Heart right ventricle (tissue), 16 donors: ENCODE measurements around the gene HBS1L. TPM values are rescaled to one million over a fixed set of nuclear protein-coding genes. Genes with fewer than 3 reads are reported as not detected.

ENCODE experiments used
- ATAC-seq, 8 donors: fragments of 200-7000 bp; cut with Tn5 transposase; one replicate each; pipeline ENCODE4 v1.9.1; 2020; ENCODE audit warnings: mild to moderate bottlenecking in 8 of 8, moderate library complexity in 8 of 8, moderate number of reproducible peaks in 1 of 8
- DNase-seq, 2 donors: peaks; one replicate each; pipeline ENCODE4 v3.0.0-alpha.2; 2020
- H3K27ac ChIP-seq, 10 donors: fragments of 200-600 bp; sonication (generic) in 2 of 10; one replicate each; pipeline versions ENCODE4 v1.5.0 to v1.8.0; 2020 to 2022; ENCODE audit warnings: mild to moderate bottlenecking in 3 of 10
- H3K27me3 ChIP-seq, 7 donors: fragments of 200-600 bp; one replicate each; pipeline ENCODE4 v1.8.0; 2021 to 2022; ENCODE audit warnings: mild to moderate bottlenecking in 2 of 7
- H3K36me3 ChIP-seq, 9 donors: fragments of 200-600 bp; sonication (generic) in 1 of 9; one replicate each; pipeline versions ENCODE4 v1.5.0 to v1.8.0; 2020 to 2022; ENCODE audit warnings: mild to moderate bottlenecking in 2 of 9
- H3K4me1 ChIP-seq, 9 donors: fragments of 200-600 bp; sonication (generic) in 1 of 9; one replicate each; pipeline versions ENCODE4 v1.5.0 to v1.8.0; 2020 to 2022; ENCODE audit warnings: mild to moderate bottlenecking in 4 of 9
- H3K4me3 ChIP-seq, 10 donors: fragments of 200-600 bp; sonication (generic) in 2 of 10; one replicate each; pipeline versions ENCODE4 v1.5.0 to v1.8.0; 2020 to 2022; ENCODE audit warnings: mild to moderate bottlenecking in 7 of 10, moderate library complexity in 2 of 10
- H3K9me3 ChIP-seq, 11 donors: fragments of 200-600 bp in 10 of 11; sonication (generic) in 2 of 11; one replicate each; pipeline versions ENCODE4 v1.5.0 to v1.8.0; 2013 to 2022; ENCODE audit warnings: mild to moderate bottlenecking in 2 of 11, control low read depth in 1 of 11, moderate library complexity in 1 of 11
- CTCF ChIP-seq, 9 donors: fragments of 200-600 bp; sonication (generic) in 2 of 9; IDR thresholded peaks; one replicate each; pipeline versions ENCODE4 v1.5.0 to v1.8.0; 2021 to 2022; ENCODE audit warnings: antibody characterized with exemption in 9 of 9, mild to moderate bottlenecking in 5 of 9, moderate library complexity in 1 of 9
- WGBS, 2 donors: extraction: QIAGEN DNeasy Blood & Tissue Kit; methylation state at CpG; one replicate each; pipeline ENCODE4 v1.1.7; 2013; ENCODE audit warnings: inconsistent platforms in 1 of 2; 5-methylcytosine and 5-hydroxymethylcytosine counted together
- intact Hi-C, 10 donors: fragments of 100-400 bp; cut with DNase I; formaldehyde crosslinking; loops; one replicate each; pipeline versions ENCODE4 v1.11.1 to v1.14.2; 2022
- polyA plus RNA-seq, 2 donors: library from polyadenylated mRNA; stranded (reverse); fragments of 200-250 nt; gene quantifications; one replicate each; pipeline ENCODE4 v1.2.3, GENCODE V29; 2013
- total RNA-seq, 10 donors: library from RNA; stranded (reverse); fragmentation: NEBNext Ultra II Directional in 3 of 10; extraction: Animal tissue kit (Norgen Biotek cat#: 25700) in 3 of 10; gene quantifications; one replicate each; pipeline versions ENCODE4 v1.2.1 to v1.2.4, GENCODE V29; 2021 to 2023
- donor health status: Arrhythmogenic right ventricular cardiomyopathy.
- donor health status: ischemic (EF 13 %, LVEDD 7.1; RV severe dilation, severe dysfunction).
- donor health status: healthy with polysubstance abuse.
- donor health status: DM: no; HTN: yes; CAD: no.
- donor health status: DM: no; HTN: no; CAD: no.
- donor health status: ischemic (EF 25% LVEDD 6.9; RV normal size, moderate dysfunction).
- donor health status: ischemic (EF 25% LVEDD 5.7; RV mildly dilated, moderate dysfunction).
- donor health status: healthy.
- donor health status: DM: yes; HTN: yes; CAD: no.
- donor health status: Ischemic cardiomyopathy.
- donor health status: ischemic (EF 35%, LVEDD 5.7; RV mildly dilated, moderate dysfunction).
- donor health status: nonischemic (EF 11% LVEDD 7.7; RV severe dilation, severe dysfunction).
- donor health status: DM: yes; HTN: yes; CAD: no.
- donor health status: PGD.
- donor health status: ischemic (EF 29% LVEDD 5.4; RV normal size, mild dysfunction).
- donor health status: nonischemic (EF 23%, LVEDD 6.1; RV moderate dilation, normal function).

HBS1L gene
- total and polyA plus RNA-seq, 12 donors, result 20.8 to 100.0 (median 88.2) TPM

DNA sequence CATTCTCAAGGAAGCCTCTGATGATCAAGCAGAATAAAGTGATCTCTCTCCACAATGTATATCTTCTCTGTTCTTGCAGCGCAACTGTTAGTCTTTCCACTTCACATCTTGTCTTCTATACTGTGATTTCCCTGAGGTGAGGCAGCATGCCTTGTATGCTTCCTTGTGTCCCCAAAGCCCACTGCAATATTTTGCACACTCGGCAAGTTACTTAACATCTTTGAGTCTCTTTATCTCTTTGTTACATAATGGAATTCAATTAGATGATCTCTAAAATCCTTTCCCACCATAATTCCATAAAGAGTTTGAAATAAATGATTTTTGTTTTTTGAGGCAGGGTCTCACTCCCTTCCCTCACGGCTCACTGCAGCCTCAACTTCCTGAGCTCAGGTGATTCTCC lies 64.4 kb downstream of the HBS1L start:
- peaks cover 0 to 99% (median 24%) of the 10 kb centered on the region in 9 donors for H3K36me3 ChIP-seq
- no peak for ATAC-seq
- no peak for TF ChIP-seq CTCF (IDR thresholded peaks at IDR 0.05)
- no peak overlapping the region for H3K27ac ChIP-seq
- H3K4me3 ChIP-seq, result no peak overlapping the region
- WGBS, 2 donors, result 92 to 96% methylated on average over 3 of the region's 3 CpGs
- intact Hi-C loops, result no loop called here
- H3K4me1 ChIP-seq, result no peaks in the 10 kb centered on the region
- H3K9me3 ChIP-seq, result no peaks in the 10 kb centered on the region
- no peak for DNase-seq
- H3K27me3 ChIP-seq, result no peaks in the 10 kb centered on the region

GRCh38 chr6:134984821-134985220 lies 69.8 kb downstream of the HBS1L start:
- peaks cover 0 to 99% (median 33%) of the 10 kb centered on the region in 9 donors for H3K36me3 ChIP-seq
- TF ChIP-seq CTCF (IDR thresholded peaks at IDR 0.05), result no peak

DNA sequence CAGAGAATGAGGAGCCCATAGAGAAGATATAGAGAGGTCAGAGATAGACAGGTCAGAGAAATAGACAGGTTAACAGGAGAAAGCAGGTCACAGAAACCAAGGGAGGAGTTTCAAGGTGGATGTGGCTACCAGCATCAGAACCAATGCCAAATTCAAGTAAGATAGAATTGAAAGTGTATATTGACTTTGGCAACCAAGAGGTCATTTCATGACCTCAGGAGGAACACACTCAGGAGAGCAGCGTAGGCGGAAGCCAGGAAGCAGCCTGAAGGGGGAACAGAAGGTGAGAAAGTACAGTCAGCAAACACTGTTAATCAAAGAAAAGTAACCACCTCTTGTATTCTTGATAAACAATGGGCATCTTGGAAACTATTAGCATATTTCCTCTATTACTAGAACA lies 70.8 kb downstream of the HBS1L start:
- 90 to 97% methylated on average over 2 of the region's 2 CpGs for WGBS, 2 donors
- intact Hi-C loops, result no loop called here
- no peak for TF ChIP-seq CTCF (IDR thresholded peaks at IDR 0.05)
- ATAC-seq (no peak), DNase-seq (no peak)
- Histone ChIP-seq H3K27me3 (no peaks in the 10 kb centered on the region), H3K9me3 (no peaks in the 10 kb centered on the region), H3K4me3 (no peak overlapping the region), H3K27ac (no peak overlapping the region), H3K4me1 (no peaks in the 10 kb centered on the region), H3K36me3 (peaks cover 0 to 99% (median 39%) of the 10 kb centered on the region in 9 donors)

More at GRCh38 chr6:134984821-134985220, 69.8 kb downstream of the HBS1L start:
- Histone ChIP-seq H3K27ac (no peak overlapping the region), H3K9me3 (no peaks in the 10 kb centered on the region), H3K4me3 (no peak overlapping the region), H3K27me3 (no peaks in the 10 kb centered on the region), H3K4me1 (no peaks in the 10 kb centered on the region)
- DNase-seq (no peak), ATAC-seq (no peak)
- 46 to 69% methylated on average over 1 of the region's 1 CpG for WGBS, 2 donors
- intact Hi-C loops, result no loop called here

- no peak for ATAC-seq
- no peaks in the 10 kb centered on the region for H3K27me3 ChIP-seq
- no peak overlapping the region for H3K4me3 ChIP-seq
- 87 to 95% methylated on average over 3 of the region's 3 CpGs for WGBS, 2 donors
- H3K36me3 ChIP-seq, result peaks cover 0 to 100% (median 40%) of the 10 kb centered on the region in 9 donors
- intact Hi-C loops, result no loop called here
- TF ChIP-seq CTCF (IDR thresholded peaks at IDR 0.05), result no peak
- DNase-seq, result no peak
- H3K9me3 ChIP-seq, result no peaks in the 10 kb centered on the region
- H3K27ac ChIP-seq, result no peak overlapping the region
- H3K4me1 ChIP-seq, result no peaks in the 10 kb centered on the region
Measured at GRCh38 chr6:134982161-134982560, 72.5 kb downstream of the HBS1L start.
